Stimulated activated CD4-positive, alpha-beta T cell treated with anti-CD3 and anti-CD28 coated beads, Interleukin-15, amount 100 ng/mL, for 48 hours (primary cell): ENCODE data around the gene OTUB1.
"Not testable (repeated sequence)": the region's sequence is repeated elsewhere in the genome, so short reads cannot be mapped to it uniquely, and the experiment has no call there.

Experiments
- DNase-seq, 2 donors: peaks; one replicate each; pipeline ENCODE4 v3.0.0-alpha.2; 2020; ENCODE audit warnings: low read depth in 2 of 2

Gene OTUB1

DNA sequence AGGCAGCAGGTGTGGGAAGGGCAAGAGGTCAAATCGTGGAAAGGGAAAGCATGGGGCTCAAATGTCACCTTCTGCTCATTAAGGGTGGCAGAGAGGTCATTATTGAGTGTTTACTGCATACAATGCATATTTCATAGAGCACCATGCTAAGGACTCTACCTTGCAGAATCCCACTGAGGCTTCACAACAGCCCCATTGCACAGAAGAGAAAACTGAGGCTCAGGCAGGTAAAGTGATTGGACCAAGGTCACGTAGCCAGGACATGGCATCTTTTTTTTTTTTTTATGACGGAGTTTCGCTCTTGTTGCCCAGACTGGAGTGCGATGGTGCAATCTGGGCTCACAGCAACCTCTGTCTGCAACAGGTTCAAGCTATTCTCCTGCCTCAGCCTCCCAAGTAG lies 57.3 kb downstream of the OTUB1 start:
- DNase-seq: no peak

- no peak for DNase-seq
Measured at GRCh38 chr11:64044730-64045393, 58.6 kb downstream of the OTUB1 start.

- DNase-seq: no peak
Measured at GRCh38 chr11:64045700-64046099, 59.5 kb downstream of the OTUB1 start.

DNA sequence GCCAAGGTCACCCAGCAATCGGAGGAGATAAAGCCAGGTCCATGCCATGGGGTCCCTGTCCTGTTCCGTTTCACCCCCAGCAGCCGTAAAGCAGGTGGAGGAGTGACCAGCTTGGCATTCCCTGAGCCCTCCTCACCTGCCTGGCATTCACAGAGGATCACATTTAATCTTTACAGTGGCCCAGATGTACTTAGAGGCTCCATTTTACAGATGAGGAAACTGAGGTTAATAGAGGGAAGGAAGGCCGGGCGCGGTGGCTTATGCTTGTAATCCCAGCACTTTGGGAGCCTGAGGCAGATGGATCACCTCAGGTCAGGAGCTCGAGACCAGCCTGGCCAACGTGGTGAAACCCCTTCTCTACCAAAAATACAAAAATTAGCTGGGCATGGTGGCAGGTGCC lies 61.1 kb downstream of the OTUB1 start:
- not testable (repeated sequence) for DNase-seq
